H9 (cell line): ENCODE measurements around the gene GALNT2. TPM values are rescaled to one million over a fixed set of nuclear protein-coding genes. Genes with fewer than 3 reads are reported as not detected.

Experiments
- DNase-seq: peaks from one replicate; pipeline ENCODE4 v3.0.0-alpha.2; 2017
- H2AFZ ChIP-seq: one replicate; pipeline ENCODE4 v1.6.1; 2013; ENCODE audit warnings: mild to moderate bottlenecking, low read length, control low read depth, moderate library complexity
- H2AK5ac ChIP-seq: 2 replicates; pipeline ENCODE4 v1.6.1; 2013; ENCODE audit warnings: low read length, control low read depth, mixed read lengths; ENCODE audit not compliant: insufficient read length
- H2BK120ac ChIP-seq: one replicate; pipeline ENCODE4 v1.6.1; 2013; ENCODE audit warnings: low read depth, mild to moderate bottlenecking, low read length, control low read depth, inconsistent platforms; ENCODE audit not compliant: poor library complexity, severe bottlenecking
- H2BK12ac ChIP-seq: 2 replicates; pipeline ENCODE4 v1.6.1; 2013; ENCODE audit warnings: low read length, control low read depth, mixed read lengths, low read depth; ENCODE audit not compliant: insufficient read length
- H2BK15ac ChIP-seq: 2 replicates; pipeline ENCODE4 v1.6.1; 2013; ENCODE audit warnings: low read depth, low read length, control low read depth
- H2BK20ac ChIP-seq: one replicate; pipeline ENCODE4 v1.6.1; 2013; ENCODE audit warnings: low read depth, mild to moderate bottlenecking, low read length, control low read depth, inconsistent platforms; ENCODE audit not compliant: poor library complexity, severe bottlenecking
- H2BK5ac ChIP-seq: 2 replicates; pipeline ENCODE4 v1.6.1; 2013; ENCODE audit warnings: low read length, control low read depth, mixed read lengths; ENCODE audit not compliant: insufficient read length
- H3K14ac ChIP-seq: 2 replicates; pipeline ENCODE4 v1.6.1; 2013; ENCODE audit warnings: low read length, control low read depth; ENCODE audit not compliant: insufficient read depth
- H3K18ac ChIP-seq: 2 replicates; pipeline ENCODE4 v1.6.1; 2013; ENCODE audit warnings: low read depth, mild to moderate bottlenecking, mixed read lengths, low read length, control low read depth; ENCODE audit not compliant: insufficient read length
- H3K23ac ChIP-seq: 2 replicates; pipeline ENCODE4 v1.6.1; 2013; ENCODE audit warnings: low read length, control low read depth, mixed read lengths, low read depth; ENCODE audit not compliant: insufficient read length
- H3K23me2 ChIP-seq: 2 replicates; pipeline ENCODE4 v1.6.1; 2013; ENCODE audit warnings: low read depth, mild to moderate bottlenecking, mixed read lengths, low read length, control low read depth; ENCODE audit not compliant: insufficient read length, poor library complexity, severe bottlenecking
- H3K27ac ChIP-seq: 2 replicates; pipeline ENCODE4 v1.5.1; 2013; ENCODE audit warnings: low read length, control low read depth, mixed read lengths, low read depth; ENCODE audit not compliant: insufficient read length
- H3K27me3 ChIP-seq: 2 replicates; pipeline ENCODE4 v1.6.1; 2013; ENCODE audit warnings: low read length, control low read depth, inconsistent platforms; ENCODE audit not compliant: insufficient read depth
- H3K4ac ChIP-seq: 2 replicates; pipeline ENCODE4 v1.6.1; 2013; ENCODE audit warnings: low read depth, mild to moderate bottlenecking, control low read depth, inconsistent platforms, low read length, moderate library complexity
- H3K4me1 ChIP-seq: 2 replicates; pipeline ENCODE4 v1.6.1; 2013; ENCODE audit warnings: low read length, control low read depth, inconsistent platforms; ENCODE audit not compliant: insufficient read depth
- H3K4me2 ChIP-seq: 2 replicates; pipeline ENCODE4 v1.6.1; 2013; ENCODE audit warnings: low read length, control low read depth, mixed read lengths; ENCODE audit not compliant: insufficient read length, insufficient read depth
- H3K56ac ChIP-seq: 2 replicates; pipeline ENCODE4 v1.6.1; 2013; ENCODE audit warnings: low read depth, mild to moderate bottlenecking, mixed read lengths, low read length, control low read depth; ENCODE audit not compliant: insufficient read length
- H3K79me1 ChIP-seq: 2 replicates; pipeline ENCODE4 v1.6.1; 2013; ENCODE audit warnings: low read depth, mild to moderate bottlenecking, moderate library complexity, low read length, control low read depth, inconsistent platforms; ENCODE audit not compliant: insufficient read depth, poor library complexity, severe bottlenecking
- H3K79me2 ChIP-seq: 2 replicates; pipeline ENCODE4 v1.6.1; 2013; ENCODE audit warnings: low read length, control low read depth, inconsistent platforms; ENCODE audit not compliant: insufficient read depth
- H3K9ac ChIP-seq: 2 replicates; pipeline ENCODE4 v1.6.1; 2013; ENCODE audit warnings: low read length, control low read depth, mixed read lengths; ENCODE audit not compliant: insufficient read length; ENCODE audit errors: extremely low read depth
- H3K9me3 ChIP-seq: one replicate; pipeline ENCODE4 v1.6.1; 2013; ENCODE audit warnings: low read depth, low read length, inconsistent platforms; ENCODE audit not compliant: control insufficient read depth
- H3T11ph ChIP-seq: one replicate; pipeline ENCODE4 v1.6.1; 2013; ENCODE audit warnings: mild to moderate bottlenecking, low read length, control low read depth, inconsistent platforms
- H4K20me1 ChIP-seq: one replicate; pipeline ENCODE4 v1.6.1; 2013; ENCODE audit not compliant: control insufficient read depth, insufficient read length, insufficient read depth
- H4K5ac ChIP-seq: 2 replicates; pipeline ENCODE4 v1.6.1; 2013; ENCODE audit warnings: low read depth, mild to moderate bottlenecking, mixed read lengths, low read length, control low read depth; ENCODE audit not compliant: insufficient read length
- H4K8ac ChIP-seq: replicated peaks from 2 replicates; pipeline ENCODE4 v1.6.1; 2013; ENCODE audit warnings: low read length, control low read depth, mixed read lengths, low read depth; ENCODE audit not compliant: insufficient read length
- H4K91ac ChIP-seq: 2 replicates; pipeline ENCODE4 v1.6.1; 2013; ENCODE audit warnings: low read depth, mild to moderate bottlenecking, moderate library complexity, mixed read lengths, low read length, control low read depth; ENCODE audit not compliant: insufficient read length
- H3K27ac Mint-ChIP-seq, 3 experiments: 2 replicates in 2 of 3; 3 replicates in 1 of 3; pipeline ENCODE4 v1.8.0; 2020 to 2021; ENCODE audit warnings: mixed read lengths in 3 of 3, mild to moderate bottlenecking in 1 of 3, moderate library complexity in 1 of 3
- H3K27me3 Mint-ChIP-seq: 2 replicates; pipeline ENCODE4 v1.8.0; 2021; ENCODE audit warnings: low read depth, mild to moderate bottlenecking, moderate library complexity, mixed read lengths
- H3K36me3 Mint-ChIP-seq, 3 experiments: 2 replicates in 2 of 3; 3 replicates in 1 of 3; pipeline ENCODE4 v1.8.0; 2020 to 2021; ENCODE audit warnings: low read depth in 3 of 3, mixed read lengths in 3 of 3; ENCODE audit not compliant: insufficient read depth in 1 of 3
- H3K4me1 Mint-ChIP-seq, 2 experiments: 2 replicates each; pipeline ENCODE4 v1.8.0; 2020; ENCODE audit warnings: mixed read lengths in 2 of 2
- H3K4me3 Mint-ChIP-seq, 2 experiments: 2 replicates in 1 of 2; 3 replicates in 1 of 2; pipeline ENCODE4 v1.8.0; 2020 to 2021; ENCODE audit warnings: mild to moderate bottlenecking in 2 of 2, mixed read lengths in 2 of 2, moderate library complexity in 1 of 2
- H3K9me3 Mint-ChIP-seq, 2 experiments: 2 replicates in 1 of 2; 3 replicates in 1 of 2; pipeline ENCODE4 v1.8.0; 2020; ENCODE audit warnings: mild to moderate bottlenecking in 2 of 2, mixed read lengths in 2 of 2, moderate library complexity in 1 of 2
- WGBS: extraction: QIAGEN DNeasy Blood & Tissue Kit; methylation state at CpG from one replicate; pipeline ENCODE4 v1.1.7; 2013; ENCODE audit warnings: missing lambda C conversion rate, low lambda C conversion rate, mixed read lengths; ENCODE audit not compliant: insufficient read length; ENCODE audit errors: extremely low coverage; 5-methylcytosine and 5-hydroxymethylcytosine counted together
- total RNA-seq: library from RNA; stranded (reverse); gene quantifications from 2 replicates; pipeline ENCODE4 v1.2.1, GENCODE V29; 2021
- TF ChIP-seq, protein P1 (sequence below): fragments of 200-600 bp; sonication (generic); conservative IDR thresholded peaks from 3 replicates; pipeline ENCODE4 v1.8.0; 2021; ENCODE audit warnings: antibody characterized with exemption, mild to moderate bottlenecking

Gene GALNT2
- total RNA-seq, 1 experiment from 2014 or later, result 57.6 TPM

DNA sequence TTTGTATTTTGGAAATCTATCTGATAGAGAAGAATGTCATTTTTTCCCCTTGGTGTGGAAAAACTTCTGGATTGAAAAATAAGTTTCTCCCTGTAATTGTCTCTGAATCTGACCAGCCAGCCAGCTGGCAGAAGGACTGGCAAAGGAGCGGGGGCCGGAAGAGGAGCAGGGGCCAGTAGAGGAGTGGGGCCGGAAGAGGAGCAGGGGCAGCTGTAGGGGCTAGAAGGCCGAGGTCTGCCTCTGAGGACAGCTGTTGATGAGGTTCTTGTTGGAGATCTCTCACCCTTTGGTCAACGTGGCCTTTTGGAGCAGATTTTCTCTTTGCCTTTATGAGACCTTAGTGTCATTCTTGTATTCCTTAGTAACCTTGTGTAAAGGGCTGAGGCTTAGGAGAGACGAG, 121.8 kb downstream of the GALNT2 start:
- Histone ChIP-seq H3K27ac (no peak overlapping the region), H3K4ac (no peak overlapping the region), H2BK15ac (no peak overlapping the region), H2BK120ac (no peak overlapping the region), H3K79me2 (no peaks in the 10 kb centered on the region; the same call in 1 of the 2 replicates), H4K8ac (no peak overlapping the region), H4K5ac (no peak overlapping the region), H3K56ac (no peak overlapping the region), H3K23me2 (no peaks in the 10 kb centered on the region), H2BK5ac (no peak overlapping the region), H3K14ac (no peak overlapping the region), H2AK5ac (no peak overlapping the region), H4K20me1 (peaks cover 4% of the 10 kb centered on the region), H3T11ph (no peak overlapping the region), H3K4me1 (peaks cover 17% of the 10 kb centered on the region; the same call in 1 of the 2 replicates), H3K18ac (no peak overlapping the region), H3K23ac (no peak overlapping the region), H2BK20ac (no peak overlapping the region), H2AFZ (no peak overlapping the region), H4K91ac (no peak overlapping the region), H3K9ac (no peak overlapping the region), H3K79me1 (no peaks in the 10 kb centered on the region), H3K4me2 (no peak overlapping the region), H3K27me3 (no peaks in the 10 kb centered on the region), H2BK12ac (no peak overlapping the region), H3K9me3 (no peaks in the 10 kb centered on the region)
- H3K4me3 Mint-ChIP-seq, result no peak overlapping the region
- peaks cover 15 to 23% (median 18%) of the 10 kb centered on the region in 3 experiments for H3K36me3 Mint-ChIP-seq
- TF ChIP-seq, protein P1, sequence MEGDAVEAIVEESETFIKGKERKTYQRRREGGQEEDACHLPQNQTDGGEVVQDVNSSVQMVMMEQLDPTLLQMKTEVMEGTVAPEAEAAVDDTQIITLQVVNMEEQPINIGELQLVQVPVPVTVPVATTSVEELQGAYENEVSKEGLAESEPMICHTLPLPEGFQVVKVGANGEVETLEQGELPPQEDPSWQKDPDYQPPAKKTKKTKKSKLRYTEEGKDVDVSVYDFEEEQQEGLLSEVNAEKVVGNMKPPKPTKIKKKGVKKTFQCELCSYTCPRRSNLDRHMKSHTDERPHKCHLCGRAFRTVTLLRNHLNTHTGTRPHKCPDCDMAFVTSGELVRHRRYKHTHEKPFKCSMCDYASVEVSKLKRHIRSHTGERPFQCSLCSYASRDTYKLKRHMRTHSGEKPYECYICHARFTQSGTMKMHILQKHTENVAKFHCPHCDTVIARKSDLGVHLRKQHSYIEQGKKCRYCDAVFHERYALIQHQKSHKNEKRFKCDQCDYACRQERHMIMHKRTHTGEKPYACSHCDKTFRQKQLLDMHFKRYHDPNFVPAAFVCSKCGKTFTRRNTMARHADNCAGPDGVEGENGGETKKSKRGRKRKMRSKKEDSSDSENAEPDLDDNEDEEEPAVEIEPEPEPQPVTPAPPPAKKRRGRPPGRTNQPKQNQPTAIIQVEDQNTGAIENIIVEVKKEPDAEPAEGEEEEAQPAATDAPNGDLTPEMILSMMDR, result no peak
- H3K4me1 Mint-ChIP-seq, result peaks cover 33 to 48% of the 10 kb centered on the region in 2 experiments
- peak overlapping the region in 2 of 3 experiments; percentile 38 to 65; a peak in 1 of 7 replicates for H3K27ac Mint-ChIP-seq
- DNase-seq, result no peak
- H3K9me3 Mint-ChIP-seq, result peaks cover 4% of the 10 kb centered on the region in 2 experiments; a peak in 2 of 5 replicates
- no CpG with 5 or more reads among the region's 6 CpGs for WGBS
- no peaks in the 10 kb centered on the region for H3K27me3 Mint-ChIP-seq
